ENCODE data around the gene PRKAA1.

PRKAA1 gene

DNA sequence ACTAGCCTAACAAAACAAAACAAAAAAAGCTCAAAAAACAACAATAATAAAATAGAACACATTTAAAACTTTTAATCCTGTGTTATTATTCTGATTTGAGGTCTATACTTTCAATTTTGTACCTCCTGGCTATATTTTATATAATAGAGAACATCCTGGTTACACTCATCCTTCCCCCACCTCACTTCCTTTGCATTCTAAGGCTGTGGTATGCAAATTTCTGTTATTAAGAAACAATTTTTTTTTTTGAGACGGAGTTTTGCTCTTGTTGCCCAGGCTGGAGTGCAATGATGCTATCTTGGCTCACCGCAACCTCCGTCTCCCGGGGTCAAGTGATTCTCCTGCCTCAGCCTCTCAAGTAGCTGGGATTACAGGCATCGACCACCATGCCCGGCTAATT lies 39.9 kb upstream of the PRKAA1 start:
- no peak overlapping the region for H3K4me3 ChIP-seq (ENCODE audit: low read depth, low read length)
- CTCF ChIA-PET: no interaction called here
- no peak for TF ChIP-seq CTCF (IDR thresholded peaks at IDR 0.05; ENCODE audit: insufficient read depth, low read length, missing control alignments)
- DNase-seq (ENCODE audit: low read depth, low spot score): no peak
- POLR2A ChIA-PET: no interaction called here

GRCh38 chr5:40834849-40835787 lies 36.9 kb upstream of the PRKAA1 start, which contains the start of gene RPL37:
Gene RPL37, minus strand, starts transcription at chr5:40835222. Its CDS starts 37 bp downstream, at chr5:40835185.
- TF ChIP-seq CTCF (IDR thresholded peaks at IDR 0.05; ENCODE audit: insufficient read depth, low read length, missing control alignments): no peak
- ChIA-PET CTCF (no interaction called here), POLR2A (interaction anchor here (0.6 to 1.5 kb wide), 6 partner anchors 12 to 297 kb away, joined by 3 to 8 read pairs (median 3); no protein-coding TSS in a partner anchor)
- peak within 1 kb of the TSS; percentile 98 for H3K4me3 ChIP-seq (ENCODE audit: low read depth, low read length)
- DNase-seq (ENCODE audit: low read depth, low spot score): peak; percentile 84

DNA sequence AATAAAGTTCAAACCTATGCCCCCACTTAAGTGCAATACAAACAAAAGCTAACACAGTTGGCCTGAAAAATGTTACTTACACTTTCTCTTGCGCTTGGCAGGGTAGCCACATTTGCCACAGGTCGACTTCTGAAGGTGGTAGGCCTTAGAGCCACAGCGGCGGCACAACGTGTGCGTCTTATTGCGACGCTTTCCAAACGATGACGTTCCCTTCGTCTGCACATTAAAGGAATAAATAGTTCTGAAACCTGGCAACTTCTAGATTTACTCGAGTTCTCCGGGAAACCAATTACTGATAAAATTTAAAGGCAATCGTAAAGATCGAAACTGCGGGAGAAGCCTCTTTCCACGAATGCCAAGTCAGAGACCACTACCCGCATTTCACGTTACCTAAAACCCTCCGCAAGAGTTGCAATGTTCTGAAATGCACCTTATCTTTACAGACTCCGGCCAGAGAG lies 36.2 kb upstream of the PRKAA1 start:
- CTCF ChIA-PET: no interaction called here
- POLR2A ChIA-PET: interaction anchor here (0.6 to 3.1 kb wide), 6 partner anchors 11 to 297 kb away, joined by 3 to 16 read pairs (median 4); no protein-coding TSS in a partner anchor
- peak overlapping the region; percentile 98 for H3K4me3 ChIP-seq (ENCODE audit: low read depth, low read length)
- no peak for DNase-seq (ENCODE audit: low read depth, low spot score)
- no peak for TF ChIP-seq CTCF (IDR thresholded peaks at IDR 0.05; ENCODE audit: insufficient read depth, low read length, missing control alignments)

- POLR2A ChIA-PET: interaction anchor here (3.1 kb wide), 1 partner anchor 10 kb away, joined by 16 read pairs; no protein-coding TSS in a partner anchor
- no peak for DNase-seq (ENCODE audit: low read depth, low spot score)
- CTCF ChIA-PET: no interaction called here
- peak overlapping the region; percentile 98 for H3K4me3 ChIP-seq (ENCODE audit: low read depth, low read length)
- TF ChIP-seq CTCF (IDR thresholded peaks at IDR 0.05; ENCODE audit: insufficient read depth, low read length, missing control alignments): no peak
Measured at GRCh38 chr5:40833712-40834229, 35.6 kb upstream of the PRKAA1 start.

- no peak for TF ChIP-seq CTCF (IDR thresholded peaks at IDR 0.05; ENCODE audit: insufficient read depth, low read length, missing control alignments)
- POLR2A ChIA-PET: interaction anchor here (0.5 to 3.1 kb wide), 2 partner anchors 9 to 1412 kb away, joined by 3 to 16 read pairs; no protein-coding TSS in a partner anchor
- CTCF ChIA-PET: no interaction called here
- no peak overlapping the region for H3K4me3 ChIP-seq (ENCODE audit: low read depth, low read length)
- no peak for DNase-seq (ENCODE audit: low read depth, low spot score)
Measured at GRCh38 chr5:40832345-40832744, 34.2 kb upstream of the PRKAA1 start.

All from AG04449 (cell line).